ENCODE results near the gene CDYL2.

Gene CDYL2

DNA sequence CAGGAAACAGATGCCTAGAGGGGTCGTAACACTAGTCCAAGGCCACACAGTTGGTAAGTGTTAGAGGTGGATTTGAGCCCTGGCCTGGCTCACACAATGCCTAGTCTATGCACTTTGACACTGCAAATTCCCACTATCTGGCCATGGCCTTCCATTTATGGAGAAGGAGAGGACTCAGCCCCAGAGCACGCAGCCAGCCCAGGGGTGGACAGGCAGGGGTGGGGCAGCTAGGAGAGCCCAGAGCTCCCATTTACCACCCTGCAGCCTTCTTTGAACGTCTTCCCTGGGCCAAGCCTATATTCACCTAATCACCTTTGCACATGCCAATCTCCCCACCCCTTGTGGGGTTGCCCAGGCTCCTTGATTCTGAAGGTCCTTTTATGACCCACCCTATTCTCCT is 182.4 kb downstream of the CDYL2 start:
- TF ChIP-seq, protein P1, sequence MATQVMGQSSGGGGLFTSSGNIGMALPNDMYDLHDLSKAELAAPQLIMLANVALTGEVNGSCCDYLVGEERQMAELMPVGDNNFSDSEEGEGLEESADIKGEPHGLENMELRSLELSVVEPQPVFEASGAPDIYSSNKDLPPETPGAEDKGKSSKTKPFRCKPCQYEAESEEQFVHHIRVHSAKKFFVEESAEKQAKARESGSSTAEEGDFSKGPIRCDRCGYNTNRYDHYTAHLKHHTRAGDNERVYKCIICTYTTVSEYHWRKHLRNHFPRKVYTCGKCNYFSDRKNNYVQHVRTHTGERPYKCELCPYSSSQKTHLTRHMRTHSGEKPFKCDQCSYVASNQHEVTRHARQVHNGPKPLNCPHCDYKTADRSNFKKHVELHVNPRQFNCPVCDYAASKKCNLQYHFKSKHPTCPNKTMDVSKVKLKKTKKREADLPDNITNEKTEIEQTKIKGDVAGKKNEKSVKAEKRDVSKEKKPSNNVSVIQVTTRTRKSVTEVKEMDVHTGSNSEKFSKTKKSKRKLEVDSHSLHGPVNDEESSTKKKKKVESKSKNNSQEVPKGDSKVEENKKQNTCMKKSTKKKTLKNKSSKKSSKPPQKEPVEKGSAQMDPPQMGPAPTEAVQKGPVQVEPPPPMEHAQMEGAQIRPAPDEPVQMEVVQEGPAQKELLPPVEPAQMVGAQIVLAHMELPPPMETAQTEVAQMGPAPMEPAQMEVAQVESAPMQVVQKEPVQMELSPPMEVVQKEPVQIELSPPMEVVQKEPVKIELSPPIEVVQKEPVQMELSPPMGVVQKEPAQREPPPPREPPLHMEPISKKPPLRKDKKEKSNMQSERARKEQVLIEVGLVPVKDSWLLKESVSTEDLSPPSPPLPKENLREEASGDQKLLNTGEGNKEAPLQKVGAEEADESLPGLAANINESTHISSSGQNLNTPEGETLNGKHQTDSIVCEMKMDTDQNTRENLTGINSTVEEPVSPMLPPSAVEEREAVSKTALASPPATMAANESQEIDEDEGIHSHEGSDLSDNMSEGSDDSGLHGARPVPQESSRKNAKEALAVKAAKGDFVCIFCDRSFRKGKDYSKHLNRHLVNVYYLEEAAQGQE (IDR thresholded peaks at IDR 0.05; ENCODE audit: insufficient read depth in 1 of 2, low read depth in 2 of 2, low read length in 2 of 2), result no peak
- no peak for TF ChIP-seq TAF1 (IDR thresholded peaks at IDR 0.05; ENCODE audit: borderline replicate concordance, insufficient read depth, low read length)
- TF ChIP-seq SIN3A (IDR thresholded peaks at IDR 0.05; ENCODE audit: borderline replicate concordance, insufficient read depth, low read length), result no peak
- TF ChIP-seq FOXP2 (optimal IDR thresholded peaks at IDR 0.05; ENCODE audit: borderline replicate concordance, extremely low read depth, extremely low read length, insufficient read depth), result no peak
- no peak for TF ChIP-seq POLR2AphosphoS5 (IDR thresholded peaks at IDR 0.05; ENCODE audit: low read depth, low read length)

GRCh38 chr16:80620736-80621605 is 183.4 kb downstream of the CDYL2 start:
- TF ChIP-seq, protein P1 (IDR thresholded peaks at IDR 0.05; ENCODE audit: insufficient read depth in 1 of 2, low read depth in 2 of 2, low read length in 2 of 2), result no peak
- no peak for TF ChIP-seq FOXP2 (optimal IDR thresholded peaks at IDR 0.05; ENCODE audit: borderline replicate concordance, extremely low read depth, extremely low read length, insufficient read depth)
- TF ChIP-seq POLR2AphosphoS5 (IDR thresholded peaks at IDR 0.05; ENCODE audit: low read depth, low read length), result no peak
- TF ChIP-seq TAF1 (IDR thresholded peaks at IDR 0.05; ENCODE audit: borderline replicate concordance, insufficient read depth, low read length), result no peak
- TF ChIP-seq SIN3A (IDR thresholded peaks at IDR 0.05; ENCODE audit: borderline replicate concordance, insufficient read depth, low read length), result no peak

DNA sequence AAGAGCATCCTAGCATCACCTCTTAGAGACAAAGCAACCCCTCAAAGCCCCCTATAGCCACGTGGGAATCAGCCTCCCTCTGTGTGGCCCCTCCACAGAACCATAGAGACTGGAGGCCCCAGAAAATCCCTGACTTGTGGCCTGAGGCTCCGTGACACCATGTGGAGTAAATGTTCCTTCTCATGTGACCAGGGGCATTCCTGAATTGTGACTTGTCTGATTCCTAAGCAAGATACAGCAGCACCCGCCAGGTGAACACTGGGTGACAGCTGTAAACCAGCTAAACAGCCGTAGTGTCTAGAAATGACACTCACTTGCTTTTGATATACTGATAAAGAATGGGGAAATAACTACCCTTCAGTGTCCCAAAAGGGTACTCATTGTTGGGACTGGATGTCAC is 184.6 kb downstream of the CDYL2 start:
- no peak for TF ChIP-seq FOXP2 (optimal IDR thresholded peaks at IDR 0.05; ENCODE audit: borderline replicate concordance, extremely low read depth, extremely low read length, insufficient read depth)
- TF ChIP-seq SIN3A (IDR thresholded peaks at IDR 0.05; ENCODE audit: borderline replicate concordance, insufficient read depth, low read length), result no peak

GRCh38 chr16:80618862-80619648 is 185.3 kb downstream of the CDYL2 start:
- TF ChIP-seq, protein P1 (IDR thresholded peaks at IDR 0.05; ENCODE audit: insufficient read depth in 1 of 2, low read depth in 2 of 2, low read length in 2 of 2), result no peak
- TF ChIP-seq TAF1 (IDR thresholded peaks at IDR 0.05; ENCODE audit: borderline replicate concordance, insufficient read depth, low read length), result no peak
- no peak for TF ChIP-seq SIN3A (IDR thresholded peaks at IDR 0.05; ENCODE audit: borderline replicate concordance, insufficient read depth, low read length)
- no peak for TF ChIP-seq FOXP2 (optimal IDR thresholded peaks at IDR 0.05; ENCODE audit: borderline replicate concordance, extremely low read depth, extremely low read length, insufficient read depth)
- no peak for TF ChIP-seq POLR2AphosphoS5 (IDR thresholded peaks at IDR 0.05; ENCODE audit: low read depth, low read length)

GRCh38 chr16:80616362-80616761 is 188.0 kb downstream of the CDYL2 start:
- no peak for TF ChIP-seq FOXP2 (optimal IDR thresholded peaks at IDR 0.05; ENCODE audit: borderline replicate concordance, extremely low read depth, extremely low read length, insufficient read depth)
- TF ChIP-seq TAF1 (IDR thresholded peaks at IDR 0.05; ENCODE audit: borderline replicate concordance, insufficient read depth, low read length), result no peak
- TF ChIP-seq POLR2AphosphoS5 (IDR thresholded peaks at IDR 0.05; ENCODE audit: low read depth, low read length), result no peak
- no peak for TF ChIP-seq SIN3A (IDR thresholded peaks at IDR 0.05; ENCODE audit: borderline replicate concordance, insufficient read depth, low read length)
- TF ChIP-seq, protein P1 (IDR thresholded peaks at IDR 0.05; ENCODE audit: insufficient read depth in 1 of 2, low read depth in 2 of 2, low read length in 2 of 2), result no peak
